Stimulated activated CD8-positive, alpha-beta memory T cell treated with anti-CD3 and anti-CD28 coated beads, Interleukin-15, amount 100 ng/mL, for 4 hours (primary cell): ENCODE results near the gene C16orf54.
"Not testable (repeated sequence)": the region's sequence is repeated elsewhere in the genome, so short reads cannot be mapped to it uniquely, and the experiment has no call there.

Experiments
- DNase-seq, 2 donors: peaks; one replicate each; pipeline ENCODE4 v3.0.0-alpha.2; 2020; ENCODE audit warnings: low read depth in 2 of 2

C16orf54 gene, protein sequence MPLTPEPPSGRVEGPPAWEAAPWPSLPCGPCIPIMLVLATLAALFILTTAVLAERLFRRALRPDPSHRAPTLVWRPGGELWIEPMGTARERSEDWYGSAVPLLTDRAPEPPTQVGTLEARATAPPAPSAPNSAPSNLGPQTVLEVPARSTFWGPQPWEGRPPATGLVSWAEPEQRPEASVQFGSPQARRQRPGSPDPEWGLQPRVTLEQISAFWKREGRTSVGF

GRCh38 chr16:29745853-29746345 lies at the start of gene C16orf54:
TSS of gene C16orf54 (minus strand) at chr16:29745990. CDS start at chr16:29744951, 1,039 bp downstream.
- peak; percentile 71 to 80 for DNase-seq

GRCh38 chr16:29794231-29794710 lies 48.5 kb upstream of the C16orf54 start:
- DNase-seq, result no peak

GRCh38 chr16:29793153-29793552 lies 47.4 kb upstream of the C16orf54 start:
- not testable (repeated sequence) for DNase-seq

- DNase-seq, result no peak
Measured at GRCh38 chr16:29791845-29792807, 46.3 kb upstream of the C16orf54 start.

DNA sequence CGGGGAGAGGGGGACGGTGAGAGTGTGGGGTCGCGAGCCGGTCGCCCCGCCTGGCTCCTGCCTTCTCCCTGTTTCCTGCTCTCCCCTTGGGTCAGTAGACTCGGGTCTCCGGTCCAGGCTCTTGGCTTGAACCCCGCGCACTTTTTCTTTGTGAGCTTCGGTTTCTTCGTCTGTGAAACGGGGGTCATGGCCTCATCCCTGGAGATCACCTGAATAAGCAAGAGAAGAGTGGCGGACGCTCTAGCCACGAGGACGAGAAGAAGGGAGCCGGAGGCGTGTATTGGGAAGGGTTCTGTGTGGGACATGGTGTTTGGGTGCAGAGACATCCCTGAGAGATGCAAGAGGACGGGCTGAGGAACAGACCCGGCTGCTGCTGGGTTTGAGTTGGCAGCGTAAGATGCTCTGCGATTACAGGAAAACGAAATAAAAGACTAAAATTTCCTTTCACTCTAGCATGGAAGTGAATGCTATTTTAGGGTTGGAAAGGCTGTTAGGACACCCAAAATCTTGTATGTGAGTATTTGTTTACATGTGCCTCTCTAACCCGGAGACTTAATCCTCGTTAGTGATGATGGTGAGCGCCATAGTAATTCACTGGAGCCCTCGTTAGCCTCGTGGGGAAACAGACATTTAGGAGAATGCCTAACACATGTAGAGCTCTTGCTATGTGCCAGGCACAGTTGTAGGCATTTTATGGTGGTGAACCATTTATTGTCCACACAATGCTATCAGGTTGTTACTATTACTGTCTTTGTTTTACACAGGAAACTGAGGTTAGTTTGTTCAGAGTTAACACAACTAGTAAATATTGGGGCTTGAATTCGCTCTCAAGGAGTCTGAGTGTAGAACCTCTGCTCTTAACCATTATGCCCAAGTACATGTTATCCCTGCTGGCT lies 45.4 kb upstream of the C16orf54 start:
- no peak for DNase-seq

DNA sequence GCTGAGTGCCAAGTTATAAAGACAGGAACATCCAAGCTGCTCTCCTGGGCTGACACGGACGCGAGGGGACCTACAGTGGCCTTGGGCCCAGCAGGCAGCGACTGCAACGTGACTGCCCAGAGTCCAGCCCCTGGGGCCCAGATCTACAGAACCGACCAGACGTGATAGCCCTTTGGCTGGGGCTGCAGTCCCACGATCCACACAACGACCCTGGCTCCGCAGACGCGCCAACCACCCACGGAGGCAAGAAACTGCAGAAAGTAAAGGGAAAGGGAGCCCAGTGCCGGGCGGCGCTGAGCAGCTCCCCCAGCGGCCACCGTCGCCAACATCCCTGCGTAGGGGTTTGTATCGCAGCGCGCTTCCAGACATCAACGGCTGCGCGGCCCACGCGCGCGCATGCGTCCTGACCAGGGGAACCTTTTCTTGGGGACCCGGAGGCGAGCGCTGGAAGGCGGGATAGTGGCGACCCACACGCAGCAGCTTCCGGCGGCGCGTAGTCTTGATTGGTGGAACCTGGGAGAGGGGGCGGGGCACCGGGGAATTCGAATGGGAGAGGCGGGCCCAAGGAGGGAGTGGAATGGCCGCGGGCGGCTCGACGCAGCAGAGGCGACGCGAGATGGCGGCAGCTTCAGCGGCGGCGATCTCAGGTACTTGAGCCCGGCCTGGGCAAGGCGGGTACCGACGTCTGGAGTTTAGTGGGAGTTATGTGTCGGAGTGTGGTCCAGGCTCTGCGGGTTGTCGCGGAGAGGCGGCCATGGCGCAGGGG lies 44.6 kb upstream of the C16orf54 start, which contains the start of gene KIF22:
KIF22 (plus strand) TSS at position 569 of the 766 bp plus-strand sequence; CDS start at position 578, 9 bp downstream.
- peak; percentile 99 for DNase-seq

DNA sequence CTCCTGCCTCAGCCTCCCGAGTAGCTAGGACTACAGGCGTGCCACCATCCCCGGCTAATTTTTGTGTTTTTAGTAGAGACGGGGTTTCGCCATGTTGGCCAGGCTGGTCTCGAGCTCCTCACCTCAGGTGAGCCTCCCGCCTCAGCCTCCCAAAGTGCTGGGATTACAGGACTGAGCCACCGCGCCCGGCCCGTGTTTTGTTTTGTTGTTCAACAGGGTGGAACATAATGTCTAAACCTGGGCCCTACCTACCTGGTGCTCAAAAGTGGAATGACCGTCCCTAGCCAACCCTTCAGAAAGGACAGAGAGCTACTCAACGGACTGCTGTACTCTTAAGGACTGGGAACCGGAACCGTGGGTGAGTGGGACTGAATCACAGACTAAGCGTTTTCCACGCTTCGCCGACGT lies 44.0 kb upstream of the C16orf54 start:
- no peak for DNase-seq

- DNase-seq, result not testable (repeated sequence)
Measured at GRCh38 chr16:29787155-29787554, 41.4 kb upstream of the C16orf54 start.

- DNase-seq, result peak; percentile 50 to 54
Measured at GRCh38 chr16:29784901-29785500, 39.2 kb upstream of the C16orf54 start.

- no peak for DNase-seq
Measured at GRCh38 chr16:29784157-29784556, 38.4 kb upstream of the C16orf54 start.

DNA sequence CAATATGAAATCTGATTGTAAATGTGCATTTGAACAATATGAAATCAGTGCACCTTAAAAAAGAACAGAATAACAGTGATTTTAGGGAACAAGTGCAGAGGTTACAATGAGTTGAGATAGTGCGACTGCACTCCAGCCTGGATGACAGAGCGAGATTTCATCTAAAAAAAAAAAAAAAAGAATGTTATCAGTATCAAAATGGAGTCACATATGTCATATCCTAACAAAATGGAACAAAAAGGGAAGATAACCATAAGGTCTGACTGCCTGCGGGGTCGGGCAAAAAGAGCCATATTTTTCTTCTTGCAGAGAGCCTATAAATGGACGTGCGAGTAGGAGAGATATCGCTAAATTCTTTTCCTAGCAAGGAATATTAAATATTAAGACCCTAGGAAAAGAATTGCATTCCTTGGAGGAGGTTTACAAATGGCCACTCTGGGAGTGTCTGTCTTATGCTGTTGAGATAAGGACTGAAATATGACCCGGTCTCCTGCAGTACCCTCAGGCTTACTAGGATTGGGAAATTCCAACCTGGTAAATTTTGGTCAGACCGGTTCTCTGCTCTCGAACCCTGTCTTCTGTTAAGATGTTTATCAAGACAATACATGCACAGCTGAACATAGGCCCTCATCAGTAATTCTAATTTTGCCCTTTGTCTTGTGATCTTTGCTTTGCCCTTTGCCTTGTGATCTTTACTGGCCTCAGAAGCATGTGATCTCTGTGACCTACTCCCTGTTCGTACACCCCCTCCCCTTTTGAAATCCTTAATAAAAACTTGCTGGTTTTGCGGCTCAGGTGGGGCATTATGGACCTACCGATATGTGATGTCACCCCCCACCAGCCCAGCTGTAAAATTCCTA lies 37.5 kb upstream of the C16orf54 start:
- DNase-seq, result not testable (repeated sequence)

GRCh38 chr16:29779474-29779873 lies 33.7 kb upstream of the C16orf54 start:
- DNase-seq, result no peak

DNA sequence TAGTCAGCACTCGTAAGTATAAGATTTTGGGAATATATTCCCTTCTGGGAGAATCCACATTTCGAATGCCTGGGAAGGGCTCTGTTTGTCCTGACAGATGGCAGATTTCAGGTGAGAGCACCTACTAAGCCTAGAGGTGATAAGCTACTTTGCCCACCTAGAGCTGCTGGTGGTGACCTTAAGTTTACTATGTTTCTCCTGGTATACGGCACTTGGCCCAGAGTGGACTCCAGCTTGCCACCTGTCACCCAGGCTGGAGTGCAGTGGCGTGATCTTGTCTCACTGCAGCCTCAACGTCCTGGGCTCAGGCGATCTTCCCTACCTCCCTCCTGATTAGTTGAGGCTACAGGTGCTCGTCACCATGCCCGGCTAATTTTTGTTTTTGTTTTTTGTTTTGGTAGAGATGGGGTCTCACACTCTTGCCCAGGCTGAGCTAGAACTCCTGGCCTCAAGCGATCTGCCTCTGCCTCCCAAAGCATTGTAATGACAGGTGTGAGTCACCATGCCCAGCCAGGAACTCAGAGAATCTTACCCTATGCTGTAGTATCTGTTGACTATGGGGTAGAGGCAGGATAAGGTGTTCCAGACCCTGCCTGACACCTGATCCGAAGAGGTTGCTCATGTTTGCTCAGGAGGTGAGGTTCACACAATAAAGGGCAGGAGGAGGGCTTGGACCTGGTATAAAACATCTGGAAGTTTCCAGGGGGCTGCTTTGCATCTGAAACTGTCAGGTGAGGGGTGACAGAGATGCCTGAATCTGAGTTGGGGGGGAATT lies 32.0 kb upstream of the C16orf54 start, which contains the start of gene ZG16:
ZG16 (plus strand) TSS at position 681 of the 775 bp plus-strand sequence. CDS start 1,011 bp downstream, outside the sequence.
- DNase-seq, result no peak

DNA sequence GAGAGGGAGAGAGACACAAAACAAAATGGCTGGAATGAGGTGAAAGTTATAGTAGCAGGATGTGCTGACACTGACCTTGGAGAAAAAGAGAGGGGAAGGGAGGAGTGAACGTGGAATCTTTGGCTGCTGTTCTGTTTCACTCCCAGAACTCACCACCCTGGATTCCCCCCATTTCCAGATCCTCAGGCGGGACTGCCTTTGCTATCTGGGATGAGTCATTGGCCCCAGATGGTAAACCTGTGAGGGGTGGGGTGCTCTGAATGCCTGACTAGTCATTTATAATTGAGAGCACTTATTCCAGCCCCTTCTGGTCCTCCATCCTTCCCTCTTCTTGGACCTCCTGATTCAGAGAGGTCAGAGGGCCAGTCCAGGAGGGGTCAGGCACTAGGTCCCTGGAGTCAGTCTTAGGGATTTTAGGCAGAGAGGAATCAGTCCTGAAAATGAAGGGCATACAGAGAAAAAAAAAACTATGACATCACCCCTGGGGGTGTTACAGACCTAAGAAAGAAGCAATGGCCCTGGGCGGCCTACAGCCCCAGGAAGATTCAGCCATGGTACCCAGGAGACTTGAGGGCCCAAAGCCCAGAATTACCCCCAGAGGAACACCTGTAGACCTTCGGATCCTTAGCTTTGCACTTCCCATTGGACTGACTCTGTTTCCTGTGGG lies 30.1 kb upstream of the C16orf54 start:
- no peak for DNase-seq

DNA sequence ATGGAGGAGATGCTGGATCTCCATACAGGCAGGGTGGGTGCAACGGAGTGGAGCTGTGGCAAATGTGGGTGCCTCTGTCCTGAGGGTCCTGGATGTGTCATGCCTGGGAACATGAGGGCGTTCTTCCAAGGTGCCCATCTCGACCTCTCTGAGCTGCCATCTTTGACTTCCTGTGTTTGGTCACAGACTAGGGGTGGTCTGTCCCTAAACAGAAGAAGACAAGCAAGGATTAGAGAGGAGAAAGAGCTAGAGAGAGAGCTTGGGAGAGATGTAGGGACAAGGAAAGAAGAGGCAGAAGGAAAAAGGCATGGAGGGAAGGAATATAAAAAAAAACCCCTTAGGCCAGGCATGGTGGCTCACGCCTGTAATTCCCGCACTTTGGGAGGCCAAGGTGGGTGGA lies 28.9 kb upstream of the C16orf54 start:
- no peak for DNase-seq

GRCh38 chr16:29772330-29772729 lies 26.5 kb upstream of the C16orf54 start:
- DNase-seq, result not testable (repeated sequence)

DNA sequence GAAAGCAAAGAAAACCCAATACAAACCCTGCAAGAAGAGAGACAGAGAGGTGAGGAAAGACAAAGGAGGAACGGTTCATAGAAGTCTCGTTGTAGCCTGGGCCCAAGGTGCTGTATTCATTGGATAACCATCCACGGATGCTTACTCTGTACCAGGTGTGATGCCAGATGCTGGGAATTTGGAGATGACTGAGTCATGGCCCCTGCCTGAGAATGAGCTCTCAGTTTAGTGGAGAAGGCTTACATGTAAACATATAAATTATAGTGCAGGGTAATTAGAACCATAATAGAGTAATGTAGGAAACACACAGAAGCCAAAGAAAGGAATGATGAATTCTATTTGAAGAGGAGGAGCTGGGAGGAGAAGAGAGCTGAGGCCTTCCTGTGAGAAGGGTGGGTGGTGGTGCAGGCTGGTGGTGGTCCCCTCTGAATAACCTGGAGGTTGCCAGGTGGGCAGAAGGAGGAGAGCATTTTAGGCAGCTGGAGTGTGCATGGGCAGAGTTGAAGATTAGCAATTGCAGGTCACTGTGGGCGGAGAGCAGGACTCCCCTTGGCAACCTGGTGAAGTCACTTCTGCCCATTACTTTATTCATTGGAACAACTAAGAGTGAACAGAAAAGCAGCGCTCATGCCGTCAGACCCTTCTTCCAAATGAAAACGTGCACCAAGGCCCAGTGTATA lies 24.6 kb upstream of the C16orf54 start:
- DNase-seq, result no peak
